Activated B cell treated with CpG ODN at 0.5 μM for 24 hours (primary cell): Measurements from ENCODE around the gene PRDM2. TPM values are rescaled to one million over a fixed set of nuclear protein-coding genes. Genes with fewer than 3 reads are reported as not detected.
A peak's percentile ranks its signal among the peaks of the same experiment; 100 is the strongest.

Source experiments
- ATAC-seq: fragments of 200-7000 bp; cut with Tn5 transposase; one replicate; pipeline ENCODE4 v1.10.0; 2021; ENCODE audit warnings: low read depth, mild to moderate bottlenecking, moderate library complexity
- CTCF ChIA-PET: fragments of 350-600 bp; sonication (Branson Sonifier 250); formaldehyde crosslinking; loops from one replicate; lab custom pipeline; 2021; ENCODE audit warnings: antibody characterized with exemption; lab: Charles Lee
- POLR2A ChIA-PET: fragments of 350-600 bp; sonication (Branson Sonifier 250); formaldehyde crosslinking; loops from one replicate; lab custom pipeline; 2021; ENCODE audit warnings: antibody characterized with exemption; lab: Charles Lee
- DNase-seq: peaks from one replicate; pipeline ENCODE4 v3.0.0; 2022
- H3K27ac Mint-ChIP-seq: one replicate; pipeline ENCODE4 v1.8.0; 2020; ENCODE audit warnings: mixed read lengths
- H3K27me3 Mint-ChIP-seq: one replicate; pipeline ENCODE4 v1.8.0; 2021; ENCODE audit warnings: mixed read lengths
- H3K36me3 Mint-ChIP-seq: one replicate; pipeline ENCODE4 v1.8.0; 2021; ENCODE audit warnings: low read depth, mixed read lengths
- H3K4me1 Mint-ChIP-seq: one replicate; pipeline ENCODE4 v1.8.0; 2021; ENCODE audit warnings: mixed read lengths
- H3K4me3 Mint-ChIP-seq: one replicate; pipeline ENCODE4 v1.8.0; 2020; ENCODE audit warnings: mild to moderate bottlenecking, mixed read lengths
- H3K9me3 Mint-ChIP-seq: one replicate; pipeline ENCODE4 v1.8.0; 2020; ENCODE audit warnings: mixed read lengths
- intact Hi-C: fragments of 100-400 bp; cut with micrococcal nuclease; formaldehyde crosslinking; loops from one replicate; pipeline ENCODE4 v1.15.1; 2024
- total RNA-seq: library from RNA; stranded (reverse); gene quantifications from 2 replicates; pipeline ENCODE4 v1.2.3, GENCODE V29; 2022
- TF ChIP-seq, protein P1 (sequence below): fragments of 200-600 bp; IDR thresholded peaks from one replicate; pipeline ENCODE4 v1.8.0; 2022; ENCODE audit warnings: antibody characterized with exemption, mild to moderate bottlenecking

The PRDM2 gene
- total RNA-seq, 1 donor from 2014 or later, result 194 TPM

DNA sequence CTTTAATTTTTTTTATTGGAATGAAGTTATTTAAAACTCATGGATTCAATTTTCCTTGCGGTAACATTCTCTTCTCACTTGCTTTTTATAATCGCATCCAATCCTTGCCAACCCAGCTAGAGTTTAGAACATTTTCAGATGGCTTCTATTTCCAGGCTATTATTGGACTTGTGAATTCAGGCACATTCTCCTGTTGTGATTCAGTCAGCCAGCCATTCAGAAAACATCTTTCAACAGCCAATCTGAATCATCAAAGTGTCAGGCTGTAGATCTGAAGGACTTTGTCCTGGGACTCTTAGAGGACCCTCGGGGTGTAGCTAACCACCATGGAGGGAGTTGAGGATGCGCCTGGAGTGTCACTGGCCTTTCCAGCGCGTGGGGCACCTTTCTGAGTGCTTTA lies 92.4 kb downstream of the PRDM2 start:
- ChIA-PET CTCF (interaction anchor here (0.8 kb wide), 1 partner anchor 9 kb away, joined by 3 read pairs; no protein-coding TSS in a partner anchor), POLR2A (interaction anchor here (1.0 to 1.4 kb wide), 2 partner anchors 10 to 125 kb away, joined by 3 to 5 read pairs; no protein-coding TSS in a partner anchor)
- Mint-ChIP-seq H3K4me3 (no peak overlapping the region), H3K36me3 (peaks cover 95% of the 10 kb centered on the region), H3K27ac (no peak overlapping the region), H3K27me3 (no peaks in the 10 kb centered on the region), H3K9me3 (no peaks in the 10 kb centered on the region), H3K4me1 (peaks cover 31% of the 10 kb centered on the region)
- TF ChIP-seq, protein P1, sequence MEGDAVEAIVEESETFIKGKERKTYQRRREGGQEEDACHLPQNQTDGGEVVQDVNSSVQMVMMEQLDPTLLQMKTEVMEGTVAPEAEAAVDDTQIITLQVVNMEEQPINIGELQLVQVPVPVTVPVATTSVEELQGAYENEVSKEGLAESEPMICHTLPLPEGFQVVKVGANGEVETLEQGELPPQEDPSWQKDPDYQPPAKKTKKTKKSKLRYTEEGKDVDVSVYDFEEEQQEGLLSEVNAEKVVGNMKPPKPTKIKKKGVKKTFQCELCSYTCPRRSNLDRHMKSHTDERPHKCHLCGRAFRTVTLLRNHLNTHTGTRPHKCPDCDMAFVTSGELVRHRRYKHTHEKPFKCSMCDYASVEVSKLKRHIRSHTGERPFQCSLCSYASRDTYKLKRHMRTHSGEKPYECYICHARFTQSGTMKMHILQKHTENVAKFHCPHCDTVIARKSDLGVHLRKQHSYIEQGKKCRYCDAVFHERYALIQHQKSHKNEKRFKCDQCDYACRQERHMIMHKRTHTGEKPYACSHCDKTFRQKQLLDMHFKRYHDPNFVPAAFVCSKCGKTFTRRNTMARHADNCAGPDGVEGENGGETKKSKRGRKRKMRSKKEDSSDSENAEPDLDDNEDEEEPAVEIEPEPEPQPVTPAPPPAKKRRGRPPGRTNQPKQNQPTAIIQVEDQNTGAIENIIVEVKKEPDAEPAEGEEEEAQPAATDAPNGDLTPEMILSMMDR, result no peak
- no peak for DNase-seq
- ATAC-seq, result no peak
- intact Hi-C loops, result no loop called here

DNA sequence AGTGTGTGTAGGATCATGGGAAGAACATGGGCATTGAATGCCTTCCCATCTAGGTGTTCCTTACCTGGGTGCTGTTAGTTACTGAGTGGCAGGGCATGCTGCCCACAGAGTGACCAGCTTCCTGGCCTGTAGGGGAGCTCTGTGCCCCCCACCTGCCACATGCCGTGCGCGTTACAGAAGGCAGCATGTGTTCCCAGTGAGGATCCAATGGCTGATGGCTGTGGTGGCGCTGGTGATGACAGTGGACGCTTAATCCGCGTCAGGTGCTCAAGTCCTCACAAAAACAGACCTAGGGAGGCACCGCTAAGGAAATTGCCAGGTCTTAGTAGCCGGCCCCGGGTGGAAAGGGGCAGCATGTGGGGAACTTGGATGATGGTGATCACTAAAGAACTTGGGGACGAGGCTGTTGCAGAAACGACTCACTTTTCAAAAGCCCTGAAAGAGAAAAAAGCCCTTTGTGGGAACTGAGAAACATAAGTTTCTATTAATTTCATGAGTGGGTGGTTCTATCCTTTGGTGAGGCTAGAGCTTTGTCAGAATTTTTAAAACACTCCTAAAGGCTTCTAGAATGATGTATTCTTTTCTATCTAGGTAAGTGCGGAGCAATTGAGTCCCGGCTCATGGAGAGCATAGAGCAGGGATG lies 93.2 kb downstream of the PRDM2 start:
- no peaks in the 10 kb centered on the region for H3K9me3 Mint-ChIP-seq
- POLR2A ChIA-PET, result interaction anchor here (1.0 to 1.4 kb wide), 2 partner anchors 11 to 126 kb away, joined by 3 to 5 read pairs; no protein-coding TSS in a partner anchor
- H3K27ac Mint-ChIP-seq, result peak overlapping the region; percentile 41
- H3K4me1 Mint-ChIP-seq, result peaks cover 39% of the 10 kb centered on the region
- no peak overlapping the region for H3K4me3 Mint-ChIP-seq
- intact Hi-C loops, result no loop called here
- DNase-seq, result no peak
- no peak for ATAC-seq
- CTCF ChIA-PET, result no interaction called here
- TF ChIP-seq, protein P1, result no peak
- peaks cover 94% of the 10 kb centered on the region for H3K36me3 Mint-ChIP-seq
- no peaks in the 10 kb centered on the region for H3K27me3 Mint-ChIP-seq

DNA sequence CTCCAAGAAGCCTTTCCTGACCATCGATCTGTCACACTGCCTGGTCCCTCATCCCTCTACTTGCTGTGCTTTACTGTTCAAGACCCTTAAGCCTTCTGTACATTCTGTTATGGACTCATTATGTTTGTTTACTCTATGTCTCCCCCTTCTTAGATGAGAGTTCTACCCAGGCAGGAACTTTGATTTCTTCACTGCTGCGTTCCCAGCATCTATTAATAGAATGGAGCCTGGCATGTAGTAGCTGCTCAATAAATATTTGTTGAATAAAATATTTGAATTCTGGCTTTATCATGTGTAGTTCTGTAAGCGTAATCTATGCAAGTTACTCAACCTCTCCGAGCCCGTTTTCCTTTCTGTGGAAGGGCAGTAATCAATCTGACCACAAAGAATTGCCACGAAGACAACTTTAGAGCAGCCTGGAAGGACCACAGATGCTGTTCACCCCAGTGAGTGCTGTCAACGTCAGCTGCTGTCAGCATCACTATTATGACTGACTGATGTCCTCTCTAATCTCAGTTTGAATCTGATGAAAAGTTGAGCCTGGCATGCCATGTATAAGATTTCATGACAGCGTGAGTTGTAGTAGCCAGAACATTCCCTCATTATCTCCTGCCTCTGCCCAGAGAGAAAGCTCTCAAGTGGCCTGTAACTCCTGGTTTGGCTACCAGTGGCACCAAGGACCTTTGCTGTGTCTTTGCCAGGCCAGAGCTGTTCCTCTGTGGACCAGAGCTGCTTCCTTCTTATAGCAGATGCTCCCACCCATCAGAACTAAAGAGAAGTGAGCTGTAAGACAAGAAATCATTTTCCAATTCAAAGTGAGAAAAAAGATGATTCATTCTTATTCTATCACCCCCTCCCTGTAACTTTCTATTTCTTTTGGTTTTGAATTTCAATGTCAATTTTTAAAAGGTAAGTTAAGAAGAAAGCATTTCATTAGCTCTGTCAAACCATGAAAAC lies 94.5 kb downstream of the PRDM2 start:
- POLR2A ChIA-PET, result interaction anchor here (0.6 kb wide), 2 partner anchors 64 to 140 kb away, joined by 3 to 5 read pairs; no protein-coding TSS in a partner anchor
- ATAC-seq (no peak), DNase-seq (no peak)
- no peaks in the 10 kb centered on the region for H3K9me3 Mint-ChIP-seq
- no peak overlapping the region for H3K4me3 Mint-ChIP-seq
- TF ChIP-seq, protein P1, result no peak
- CTCF ChIA-PET, result interaction anchor here (1.1 kb wide), 1 partner anchor 11 kb away, joined by 3 read pairs; no protein-coding TSS in a partner anchor
- H3K36me3 Mint-ChIP-seq, result peaks cover 89% of the 10 kb centered on the region
- peaks cover 42% of the 10 kb centered on the region for H3K4me1 Mint-ChIP-seq
- intact Hi-C loops, result no loop called here
- peak overlapping the region; percentile 14 for H3K27ac Mint-ChIP-seq
- H3K27me3 Mint-ChIP-seq, result no peaks in the 10 kb centered on the region

DNA sequence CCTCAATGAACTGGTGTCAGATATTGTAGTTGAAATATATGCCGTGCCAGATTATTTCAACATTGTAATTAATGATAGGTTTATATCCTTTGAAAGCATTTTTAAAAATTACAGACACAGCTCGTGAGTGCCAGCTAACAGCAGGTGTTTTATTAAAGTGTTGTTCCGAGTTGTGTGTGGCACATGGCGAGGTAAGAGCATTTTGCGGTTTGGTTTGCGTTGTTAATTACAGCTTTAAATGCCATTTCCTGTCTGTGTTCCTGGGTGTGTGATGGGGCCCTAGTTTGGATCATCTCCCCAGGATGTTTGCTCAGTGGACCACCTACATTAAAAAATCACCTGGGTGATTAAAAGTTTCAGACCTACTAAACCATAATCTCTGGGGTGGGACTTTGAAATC lies 97.4 kb downstream of the PRDM2 start:
- Mint-ChIP-seq H3K27ac (no peak overlapping the region), H3K9me3 (no peaks in the 10 kb centered on the region), H3K4me3 (no peak overlapping the region), H3K36me3 (peaks cover 72% of the 10 kb centered on the region), H3K4me1 (peaks cover 49% of the 10 kb centered on the region), H3K27me3 (no peaks in the 10 kb centered on the region)
- ATAC-seq (peak; percentile 31), DNase-seq (no peak)
- CTCF ChIA-PET, result interaction anchor here (1.2 to 1.3 kb wide), 3 partner anchors 13 to 18 kb away, joined by 3 read pairs; no protein-coding TSS in a partner anchor
- POLR2A ChIA-PET, result no interaction called here
- intact Hi-C loops, result no loop called here
- TF ChIP-seq, protein P1, result no peak
